GM19438 (cell line): ENCODE data around the gene FZD2.

Experiments used
- ATAC-seq: cut with Tn5 transposase; IDR thresholded peaks from one replicate; pipeline ENCODE4 v1.9.1; 2021; ENCODE audit warnings: low read depth; ENCODE audit not compliant: unreplicated experiment

Gene FZD2

DNA sequence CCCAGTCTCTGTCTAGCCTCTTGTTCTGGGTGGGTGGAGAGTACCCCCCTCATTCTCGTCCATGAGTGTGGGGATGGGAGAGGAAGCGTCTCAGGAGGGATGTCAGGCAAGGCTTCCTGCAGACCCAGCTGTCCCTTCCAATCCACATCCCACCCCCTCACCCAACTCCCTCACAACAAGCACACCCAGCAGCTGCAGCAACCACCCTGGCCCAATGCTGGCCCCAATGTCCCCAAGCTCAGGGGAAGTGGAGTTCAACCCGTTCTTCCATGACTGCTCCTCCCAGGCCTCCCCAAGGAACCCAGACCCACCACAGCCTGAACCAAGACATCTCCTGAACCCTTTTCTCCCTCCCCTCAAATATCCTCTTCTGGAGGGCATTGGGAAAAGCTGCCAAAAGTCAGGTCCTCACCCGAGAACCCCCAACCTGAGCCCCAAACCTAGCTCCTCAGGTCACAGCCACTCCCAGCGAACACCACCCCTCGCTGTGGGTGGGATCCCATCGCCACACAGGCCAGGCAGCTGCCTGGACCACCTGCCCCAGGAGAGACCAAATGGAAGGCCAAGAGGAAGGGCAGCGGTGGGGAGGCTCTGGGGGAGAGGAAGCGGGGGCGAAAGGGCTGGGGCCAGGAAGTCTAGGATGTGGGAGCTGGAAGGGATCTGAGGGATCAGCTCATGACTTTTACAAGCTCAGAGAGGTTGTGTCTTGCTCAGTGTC lies 47.6 kb downstream of the FZD2 start:
- ATAC-seq: no peak

DNA sequence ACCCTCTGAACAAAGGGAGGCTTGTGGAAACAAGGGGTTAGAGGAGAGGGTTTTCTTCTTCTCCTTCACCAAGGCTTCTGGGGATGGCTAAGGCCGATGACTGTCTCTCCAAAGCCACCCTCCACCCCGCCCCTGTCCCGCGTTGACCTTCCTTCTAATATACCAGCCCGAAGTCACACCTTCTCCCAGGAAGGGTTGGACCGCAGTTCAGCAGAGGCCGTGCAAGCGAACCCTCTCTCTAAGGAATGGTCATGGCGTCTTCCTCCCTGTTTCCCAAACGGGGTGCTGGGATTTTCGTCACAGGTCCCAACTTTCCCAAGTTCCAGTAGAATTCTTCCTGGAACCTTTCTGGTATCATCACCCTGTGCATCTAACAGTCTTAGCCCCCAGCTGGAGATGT lies 49.4 kb downstream of the FZD2 start:
- ATAC-seq: no peak

DNA sequence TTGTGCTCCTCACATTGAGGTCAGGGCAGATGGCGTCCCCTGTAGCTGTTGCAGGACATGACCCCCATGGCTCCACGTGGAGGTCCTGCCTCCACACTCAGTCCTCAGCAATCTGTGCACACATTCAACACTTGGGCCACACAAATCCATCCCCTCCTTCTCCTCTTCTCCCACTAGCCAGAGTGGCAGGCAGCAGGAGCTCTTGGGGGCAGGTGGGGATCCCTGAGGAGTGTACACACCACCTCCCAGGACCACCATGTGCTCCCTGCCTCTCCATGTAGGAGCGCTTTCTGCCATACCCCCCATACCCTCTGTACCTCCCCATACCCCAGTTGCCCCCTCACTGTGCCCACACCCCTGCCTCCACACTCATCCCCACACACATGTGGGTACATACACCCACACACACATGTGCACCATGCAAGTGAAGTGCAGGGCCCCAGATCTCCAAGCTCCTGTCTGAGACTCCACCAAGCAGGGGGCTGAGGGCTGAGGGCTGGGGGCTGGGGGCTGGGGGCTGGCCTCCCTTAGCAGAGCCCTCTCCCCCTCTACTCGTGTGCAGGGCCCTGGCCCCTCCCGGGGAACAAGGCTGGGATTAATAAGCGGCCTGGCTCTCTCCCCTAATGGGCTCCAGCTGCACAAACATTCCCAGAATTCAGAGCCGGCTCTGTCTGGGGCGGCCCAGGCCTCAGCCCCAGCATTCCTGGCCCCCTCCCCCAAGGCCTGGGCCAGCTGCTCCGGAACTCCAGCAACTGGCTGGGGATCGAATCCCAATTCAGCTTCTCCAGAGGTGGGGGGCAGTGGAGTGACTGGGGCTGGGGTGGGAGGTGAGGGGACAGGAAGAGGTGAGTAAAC lies 50.8 kb downstream of the FZD2 start:
- ATAC-seq: no peak

DNA sequence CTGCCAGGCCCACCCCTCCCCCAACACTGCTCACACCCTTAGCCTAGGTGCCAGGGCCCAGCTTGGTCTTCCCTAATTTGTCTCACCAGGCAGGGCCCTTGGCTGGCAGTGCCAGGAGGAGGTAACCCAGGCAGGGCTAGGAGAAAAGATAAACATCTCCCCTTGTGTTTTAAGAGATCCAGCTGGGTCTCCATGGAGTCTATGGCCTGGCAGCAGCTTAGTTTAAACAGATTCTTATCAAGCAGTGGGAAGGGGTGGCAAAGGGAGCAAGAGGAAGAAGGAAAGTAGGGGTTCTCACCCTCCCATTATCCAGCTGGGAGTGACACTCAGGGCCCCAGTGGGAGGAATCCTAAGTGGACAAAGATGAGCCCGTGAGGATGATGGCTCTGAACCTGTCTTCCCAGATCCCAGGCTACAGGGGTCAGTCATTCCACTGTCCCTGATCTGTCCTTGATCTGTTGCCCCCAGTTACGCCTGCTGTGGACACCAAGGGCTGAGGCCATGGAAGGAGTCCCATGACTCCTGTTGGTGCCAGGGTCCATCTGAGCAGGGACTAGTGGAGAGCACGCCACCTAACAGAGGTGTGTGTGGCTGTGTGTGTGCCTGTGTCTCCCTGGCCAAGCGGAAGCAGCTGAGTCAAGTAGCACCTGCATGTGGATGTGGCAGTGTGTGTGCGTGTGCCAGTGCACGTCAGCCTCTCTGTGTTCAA lies 51.6 kb downstream of the FZD2 start:
- no peak for ATAC-seq

DNA sequence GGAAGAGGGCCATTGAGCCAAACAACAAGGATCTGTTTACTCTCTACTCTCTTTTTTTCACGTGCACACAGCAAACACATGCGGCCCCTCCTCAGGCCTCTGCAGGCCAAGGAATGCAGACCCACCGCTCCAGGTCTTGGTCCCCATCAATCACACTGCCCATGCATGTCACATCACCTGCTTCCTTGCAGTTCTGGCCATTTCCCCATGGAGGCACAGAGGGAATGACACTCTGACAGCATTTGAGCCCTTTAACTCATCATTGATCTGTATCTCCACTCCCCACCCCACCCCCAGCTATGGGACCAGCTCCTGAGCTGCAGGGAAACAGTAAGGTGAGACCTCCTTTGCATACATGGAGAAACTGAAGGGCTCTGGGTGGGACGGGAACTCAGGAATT lies 53.0 kb downstream of the FZD2 start:
- no peak for ATAC-seq
